ENCODE data around the gene VIPR2. TPM values are rescaled to one million over a fixed set of nuclear protein-coding genes. Genes with fewer than 3 reads are reported as not detected.
A peak's percentile ranks its signal among the peaks of the same experiment; 100 is the strongest.

Gene VIPR2
- total RNA-seq, 4 donors from 2014 or later: 0.53 to 2.5 (median 1.8) TPM

DNA sequence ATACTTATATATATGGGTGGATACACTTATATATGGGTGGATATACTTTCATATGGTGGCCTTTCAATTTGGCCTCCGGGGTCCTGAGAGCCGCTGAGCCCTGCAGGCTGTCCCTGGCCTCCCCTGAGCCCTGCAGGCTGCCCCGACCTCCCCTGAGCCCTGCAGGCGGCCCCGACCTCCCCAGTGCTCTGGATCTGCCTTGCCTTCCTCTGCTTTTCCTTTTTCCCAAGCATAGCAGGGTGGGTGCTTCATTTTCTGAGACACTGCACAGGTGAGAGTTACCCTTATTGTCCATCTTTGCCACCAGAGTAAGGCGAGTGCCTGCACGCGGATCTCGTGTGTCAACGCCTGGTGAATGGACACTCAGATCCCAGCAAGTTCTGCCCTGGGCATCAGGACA is 106.6 kb downstream of the VIPR2 start:
- Histone ChIP-seq H3K36me3 (no peaks in the 10 kb centered on the region), H3K4me1 (peaks cover 0 to 23% (median 0%) of the 10 kb centered on the region in 4 donors), H3K4me3 (no peak overlapping the region), H3K9me3 (no peaks in the 10 kb centered on the region), H3K27me3 (no peaks in the 10 kb centered on the region), H3K27ac (no peak overlapping the region)
- TF ChIP-seq, protein P1, sequence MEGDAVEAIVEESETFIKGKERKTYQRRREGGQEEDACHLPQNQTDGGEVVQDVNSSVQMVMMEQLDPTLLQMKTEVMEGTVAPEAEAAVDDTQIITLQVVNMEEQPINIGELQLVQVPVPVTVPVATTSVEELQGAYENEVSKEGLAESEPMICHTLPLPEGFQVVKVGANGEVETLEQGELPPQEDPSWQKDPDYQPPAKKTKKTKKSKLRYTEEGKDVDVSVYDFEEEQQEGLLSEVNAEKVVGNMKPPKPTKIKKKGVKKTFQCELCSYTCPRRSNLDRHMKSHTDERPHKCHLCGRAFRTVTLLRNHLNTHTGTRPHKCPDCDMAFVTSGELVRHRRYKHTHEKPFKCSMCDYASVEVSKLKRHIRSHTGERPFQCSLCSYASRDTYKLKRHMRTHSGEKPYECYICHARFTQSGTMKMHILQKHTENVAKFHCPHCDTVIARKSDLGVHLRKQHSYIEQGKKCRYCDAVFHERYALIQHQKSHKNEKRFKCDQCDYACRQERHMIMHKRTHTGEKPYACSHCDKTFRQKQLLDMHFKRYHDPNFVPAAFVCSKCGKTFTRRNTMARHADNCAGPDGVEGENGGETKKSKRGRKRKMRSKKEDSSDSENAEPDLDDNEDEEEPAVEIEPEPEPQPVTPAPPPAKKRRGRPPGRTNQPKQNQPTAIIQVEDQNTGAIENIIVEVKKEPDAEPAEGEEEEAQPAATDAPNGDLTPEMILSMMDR (IDR thresholded peaks at IDR 0.05): no peak
- TF ChIP-seq POLR2A (IDR thresholded peaks at IDR 0.05): no peak
- no peak for DNase-seq

DNA sequence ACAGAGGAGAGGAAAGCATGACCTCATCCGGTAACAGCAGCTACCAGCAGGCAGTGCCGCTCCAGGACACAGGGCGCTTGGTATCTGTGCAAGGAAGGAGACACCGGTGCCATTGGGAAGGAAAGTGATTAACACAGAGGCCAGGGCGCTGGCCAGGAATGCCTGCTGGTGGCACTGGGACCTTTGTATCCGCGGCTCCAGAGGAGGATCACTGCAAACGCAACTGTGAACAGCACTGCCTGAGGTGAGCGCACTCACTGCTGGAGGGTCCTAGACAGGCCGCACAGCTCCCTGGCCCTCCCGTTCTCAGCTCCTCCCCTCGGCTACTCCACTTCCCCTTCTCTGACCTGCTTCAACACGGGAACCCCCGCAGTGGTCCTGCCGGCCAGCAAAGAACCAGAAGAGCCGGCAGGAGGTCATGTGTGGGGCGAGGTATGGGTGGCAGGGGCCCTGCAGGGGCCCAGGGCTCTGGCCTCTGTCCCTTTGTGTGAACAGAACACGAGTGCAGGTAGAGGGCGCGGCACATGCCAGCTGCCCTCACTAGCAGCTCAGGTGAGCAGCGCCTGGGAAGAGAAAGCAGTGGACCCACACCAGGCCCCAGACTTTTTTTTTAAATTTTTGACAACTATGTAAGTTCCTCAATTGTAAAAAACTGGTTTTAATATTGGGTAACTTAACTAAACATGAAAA is 107.6 kb downstream of the VIPR2 start:
- peak in 1 of 3 donors; percentile 54 for DNase-seq
- Histone ChIP-seq H3K4me1 (peaks cover 0 to 21% (median 0%) of the 10 kb centered on the region in 4 donors), H3K27ac (no peak overlapping the region), H3K9me3 (no peaks in the 10 kb centered on the region), H3K27me3 (no peaks in the 10 kb centered on the region), H3K36me3 (no peaks in the 10 kb centered on the region), H3K4me3 (no peak overlapping the region)
- TF ChIP-seq, protein P1 (IDR thresholded peaks at IDR 0.05): no peak
- TF ChIP-seq POLR2A (IDR thresholded peaks at IDR 0.05): no peak

DNA sequence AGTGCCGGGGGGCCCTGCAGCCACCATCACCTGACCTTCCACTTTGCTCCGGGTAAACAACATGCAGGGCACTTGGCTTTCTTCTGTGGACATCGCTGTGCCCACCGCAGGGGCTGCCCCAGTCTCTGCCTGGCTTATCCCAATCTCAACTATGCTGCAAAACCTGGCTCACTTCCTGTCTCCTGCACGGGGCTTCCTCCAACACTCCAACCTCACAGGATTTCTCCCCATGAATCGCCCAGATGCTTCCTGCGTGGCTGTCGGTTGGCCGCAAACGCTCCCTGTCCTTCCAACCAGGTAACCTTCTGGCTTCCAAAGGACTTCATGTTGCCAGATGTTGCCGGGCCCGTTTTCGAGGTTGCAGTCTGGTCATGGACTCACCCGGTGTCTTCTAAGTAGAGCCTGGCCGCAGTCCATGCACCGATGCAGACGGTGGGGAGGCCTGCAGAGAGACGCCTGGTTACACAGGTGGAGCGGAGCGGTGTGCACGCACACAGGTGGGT is 109.0 kb downstream of the VIPR2 start:
- H3K4me3 ChIP-seq: no peak overlapping the region
- no peaks in the 10 kb centered on the region for H3K36me3 ChIP-seq
- H3K27ac ChIP-seq: no peak overlapping the region
- H3K4me1 ChIP-seq: peaks cover 0 to 27% (median 0%) of the 10 kb centered on the region in 4 donors
- no peaks in the 10 kb centered on the region for H3K27me3 ChIP-seq
- no peak for DNase-seq
- H3K9me3 ChIP-seq: no peaks in the 10 kb centered on the region
- TF ChIP-seq POLR2A (IDR thresholded peaks at IDR 0.05): no peak
- TF ChIP-seq, protein P1 (IDR thresholded peaks at IDR 0.05): no peak

DNA sequence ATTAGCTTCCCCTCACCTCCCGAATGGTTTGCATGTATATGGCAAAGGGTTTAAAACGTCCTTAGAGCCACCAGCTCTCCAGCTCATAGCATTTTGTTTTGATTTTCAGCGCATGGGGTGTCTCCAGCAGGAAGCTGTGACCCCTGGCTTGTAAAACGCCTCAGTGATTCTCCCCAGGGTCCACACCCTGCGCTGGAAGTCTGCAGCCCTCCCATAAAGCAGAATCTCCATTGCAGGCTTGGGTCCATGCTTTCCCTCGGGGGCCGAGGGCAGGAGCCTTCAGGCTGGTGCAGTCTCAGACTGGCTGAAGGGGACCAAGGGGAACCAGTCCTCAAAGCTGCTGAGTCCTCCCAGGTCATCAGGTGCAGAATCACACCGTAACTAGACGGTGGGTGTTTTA is 109.7 kb downstream of the VIPR2 start:
- H3K36me3 ChIP-seq: no peaks in the 10 kb centered on the region
- H3K27me3 ChIP-seq: no peaks in the 10 kb centered on the region
- no peak for DNase-seq
- H3K4me1 ChIP-seq: peaks cover 0 to 27% (median 0%) of the 10 kb centered on the region in 4 donors
- TF ChIP-seq, protein P1 (IDR thresholded peaks at IDR 0.05): no peak
- H3K4me3 ChIP-seq: no peak overlapping the region
- no peaks in the 10 kb centered on the region for H3K9me3 ChIP-seq
- H3K27ac ChIP-seq: no peak overlapping the region

DNA sequence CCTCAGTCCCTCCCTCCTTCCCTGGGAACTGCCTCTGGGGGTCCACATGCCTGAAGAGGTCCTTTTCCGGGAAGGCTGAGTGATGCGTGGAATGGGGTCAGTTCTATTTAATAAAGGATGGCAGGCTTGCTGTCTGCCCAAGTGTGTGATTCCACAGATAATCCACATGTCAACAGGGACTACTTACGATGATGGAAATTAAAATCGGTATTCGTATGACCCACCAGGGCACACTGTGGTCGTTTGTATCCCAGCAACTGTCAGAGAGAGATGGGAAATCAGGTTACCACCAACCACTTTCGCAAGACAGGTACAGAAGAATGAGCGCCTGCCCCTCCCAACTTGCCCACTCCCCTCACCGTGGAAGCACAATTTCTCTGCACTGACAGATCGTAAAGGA is 110.3 kb downstream of the VIPR2 start:
- no peak for TF ChIP-seq POLR2A (IDR thresholded peaks at IDR 0.05)
- TF ChIP-seq, protein P1 (IDR thresholded peaks at IDR 0.05): no peak
- Histone ChIP-seq H3K27me3 (no peaks in the 10 kb centered on the region), H3K27ac (no peak overlapping the region), H3K4me3 (no peak overlapping the region), H3K4me1 (peaks cover 0 to 27% (median 0%) of the 10 kb centered on the region in 4 donors), H3K9me3 (no peaks in the 10 kb centered on the region), H3K36me3 (no peaks in the 10 kb centered on the region)
- DNase-seq: no peak
